Neural progenitor cell (in vitro differentiated cells): ENCODE data around the gene ATP6V0E2. TPM values are rescaled to one million over a fixed set of nuclear protein-coding genes. Genes with fewer than 3 reads are reported as not detected.

Source experiments
- DNase-seq: peaks from one replicate; pipeline ENCODE4 v3.0.0-alpha.2; 2016; ENCODE audit warnings: low spot score
- H2AFZ ChIP-seq: fragments of 200-600 bp; sonication (generic); replicated peaks from 2 replicates; pipeline ENCODE4 v1.6.1; 2016; ENCODE audit warnings: antibody characterized with exemption
- H3F3A ChIP-seq: fragments of 200-600 bp; sonication (generic); 2 replicates; pipeline ENCODE4 v1.6.1; 2016; ENCODE audit warnings: antibody characterized with exemption, low read depth
- H3K27ac ChIP-seq: fragments of 200-600 bp; sonication (generic); 2 replicates; pipeline ENCODE4 v1.5.1; 2016; ENCODE audit warnings: mild to moderate bottlenecking
- H3K27me3 ChIP-seq: fragments of 200-600 bp; sonication (generic); 2 replicates; pipeline ENCODE4 v1.6.1; 2016; ENCODE audit warnings: mild to moderate bottlenecking, moderate library complexity
- H3K36me3 ChIP-seq: fragments of 200-600 bp; sonication (generic); 2 replicates; pipeline ENCODE4 v1.5.1; 2016
- H3K4me1 ChIP-seq: fragments of 200-600 bp; sonication (generic); 2 replicates; pipeline ENCODE4 v1.6.1; 2016; ENCODE audit warnings: mixed run types
- H3K4me2 ChIP-seq: fragments of 200-600 bp; sonication (generic); 2 replicates; pipeline ENCODE4 v1.6.1; 2016
- H3K4me3 ChIP-seq: fragments of 200-600 bp; sonication (generic); 2 replicates; pipeline ENCODE4 v1.5.1; 2016
- H3K79me2 ChIP-seq: fragments of 200-600 bp; sonication (generic); 2 replicates; pipeline ENCODE4 v1.6.1; 2016; ENCODE audit warnings: low read depth
- H3K9ac ChIP-seq: fragments of 200-600 bp; sonication (generic); 2 replicates; pipeline ENCODE4 v1.6.1; 2016
- H3K9me3 ChIP-seq: fragments of 200-600 bp; sonication (generic); 2 replicates; pipeline ENCODE4 v1.5.1; 2016; ENCODE audit warnings: low read depth
- H4K20me1 ChIP-seq: fragments of 200-600 bp; sonication (generic); 2 replicates; pipeline ENCODE4 v1.6.1; 2016; ENCODE audit warnings: low read depth
- H3K27ac Mint-ChIP-seq: 3 replicates; pipeline ENCODE4 v1.8.0; 2021; ENCODE audit warnings: mixed read lengths
- H3K27me3 Mint-ChIP-seq: 2 replicates; pipeline ENCODE4 v1.8.0; 2022; ENCODE audit warnings: low read depth, mild to moderate bottlenecking, inconsistent platforms, moderate library complexity, mixed read lengths; ENCODE audit not compliant: insufficient read depth
- H3K36me3 Mint-ChIP-seq: 3 replicates; pipeline ENCODE4 v1.8.0; 2021; ENCODE audit warnings: mixed read lengths
- H3K4me1 Mint-ChIP-seq: 3 replicates; pipeline ENCODE4 v1.8.0; 2021; ENCODE audit warnings: mixed read lengths
- H3K4me3 Mint-ChIP-seq: 3 replicates; pipeline ENCODE4 v1.8.0; 2021; ENCODE audit warnings: mild to moderate bottlenecking, moderate library complexity, mixed read lengths
- H3K9me3 Mint-ChIP-seq: 3 replicates; pipeline ENCODE4 v1.8.0; 2020; ENCODE audit warnings: mixed read lengths
- CTCF ChIP-seq: fragments of 200-600 bp; sonication (generic); IDR thresholded peaks from 2 replicates; pipeline ENCODE4 v1.5.1; 2017; ENCODE audit warnings: antibody characterized with exemption, mild to moderate bottlenecking
- EZH2 ChIP-seq: fragments of 200-600 bp; sonication (generic); IDR thresholded peaks from 2 replicates; pipeline ENCODE4 v1.6.1; 2017; ENCODE audit warnings: antibody characterized with exemption, mild to moderate bottlenecking, moderate library complexity
- EZH2phosphoT487 ChIP-seq: fragments of 200-600 bp; sonication (generic); IDR thresholded peaks from 2 replicates; pipeline ENCODE4 v1.6.1; 2017; ENCODE audit warnings: antibody characterized with exemption
- total RNA-seq: library from RNA; depleted of rRNA; stranded (reverse); fragments of >200 nt; gene quantifications from 2 replicates; pipeline ENCODE4 v1.2.3, GENCODE V29; 2015; ENCODE audit warnings: low replicate concordance

ATP6V0E2 gene
- total RNA-seq, 1 donor from 2014 or later: 14.6 TPM

GRCh38 chr7:149864751-149865150 is 9.0 kb upstream of the ATP6V0E2 start:
- H3K27ac Mint-ChIP-seq: no peak overlapping the region
- no peaks in the 10 kb centered on the region for H3K36me3 ChIP-seq
- H3K4me1 Mint-ChIP-seq: no peaks in the 10 kb centered on the region

GRCh38 chr7:149865437-149865836 is 8.3 kb upstream of the ATP6V0E2 start:
- Histone ChIP-seq H3K4me3 (no peak overlapping the region), H3K9me3 (no peaks in the 10 kb centered on the region), H4K20me1 (no peaks in the 10 kb centered on the region), H2AFZ (no peak overlapping the region), H3K27me3 (no peaks in the 10 kb centered on the region), H3K9ac (no peak overlapping the region), H3K4me1 (no peaks in the 10 kb centered on the region), H3K4me2 (no peak overlapping the region), H3F3A (no peaks in the 10 kb centered on the region), H3K36me3 (no peaks in the 10 kb centered on the region), H3K27ac (no peak overlapping the region), H3K79me2 (no peaks in the 10 kb centered on the region)
- Mint-ChIP-seq H3K4me1 (no peaks in the 10 kb centered on the region), H3K36me3 (peaks cover 10% of the 10 kb centered on the region), H3K27ac (no peak overlapping the region), H3K4me3 (no peak overlapping the region), H3K9me3 (no peaks in the 10 kb centered on the region), H3K27me3 (peaks cover 4% of the 10 kb centered on the region)
- TF ChIP-seq EZH2phosphoT487 (no peak), EZH2 (no peak), CTCF (no peak)
- DNase-seq: no peak

More at GRCh38 chr7:149864751-149865150, 9.0 kb upstream of the ATP6V0E2 start:
- H3K4me1 ChIP-seq: no peaks in the 10 kb centered on the region
- no peak overlapping the region for H3K4me3 ChIP-seq
- no peak overlapping the region for H3K9ac ChIP-seq
- Mint-ChIP-seq H3K36me3 (peaks cover 17% of the 10 kb centered on the region), H3K4me3 (no peak overlapping the region), H3K27me3 (peaks cover 2% of the 10 kb centered on the region), H3K9me3 (no peaks in the 10 kb centered on the region)
- no peak overlapping the region for H2AFZ ChIP-seq
- H3F3A ChIP-seq: no peaks in the 10 kb centered on the region
- TF ChIP-seq EZH2phosphoT487: no peak
- no peak for TF ChIP-seq CTCF
- TF ChIP-seq EZH2: no peak
- no peaks in the 10 kb centered on the region for H3K27me3 ChIP-seq
- H3K79me2 ChIP-seq: no peaks in the 10 kb centered on the region
- H3K27ac ChIP-seq: no peak overlapping the region
- DNase-seq: no peak
- no peaks in the 10 kb centered on the region for H4K20me1 ChIP-seq
- H3K9me3 ChIP-seq: no peaks in the 10 kb centered on the region
- no peak overlapping the region for H3K4me2 ChIP-seq

- peaks cover 7% of the 10 kb centered on the region for H3K36me3 Mint-ChIP-seq
- Histone ChIP-seq H3K27ac (no peak overlapping the region), H3K79me2 (no peaks in the 10 kb centered on the region), H3K4me2 (no peak overlapping the region), H3K27me3 (no peaks in the 10 kb centered on the region), H3K9ac (no peak overlapping the region), H2AFZ (no peak overlapping the region), H4K20me1 (no peaks in the 10 kb centered on the region), H3K9me3 (no peaks in the 10 kb centered on the region), H3K4me1 (no peaks in the 10 kb centered on the region), H3K4me3 (no peak overlapping the region), H3K36me3 (no peaks in the 10 kb centered on the region), H3F3A (no peaks in the 10 kb centered on the region)
- no peak for DNase-seq
- no peaks in the 10 kb centered on the region for H3K4me1 Mint-ChIP-seq
- no peaks in the 10 kb centered on the region for H3K9me3 Mint-ChIP-seq
- TF ChIP-seq CTCF: no peak
- no peak for TF ChIP-seq EZH2phosphoT487
- TF ChIP-seq EZH2: no peak
- H3K27ac Mint-ChIP-seq: no peak overlapping the region
- no peak overlapping the region for H3K4me3 Mint-ChIP-seq
- peaks cover 4% of the 10 kb centered on the region for H3K27me3 Mint-ChIP-seq
Observed at GRCh38 chr7:149866139-149866778, 7.5 kb upstream of the ATP6V0E2 start.
